Gastrocnemius medialis (tissue), 4 donors: Measurements from ENCODE around the gene COL6A1.

Source experiments
- CTCF ChIP-seq, 5 experiments: fragments of 450-650 bp in 3 of 5; fragments of 200-600 bp in 2 of 5; sonication (generic) in 2 of 5; IDR thresholded peaks in 4 of 5; conservative IDR thresholded peaks in 1 of 5; 1 replicate in 4 of 5; 2 replicates in 1 of 5; pipeline ENCODE4 v1.5.1; 2016 to 2019; ENCODE audit warnings: antibody characterized with exemption in 5 of 5, mild to moderate bottlenecking in 3 of 5, moderate library complexity in 3 of 5
- POLR2A ChIP-seq, 2 donors: fragments of 450-650 bp; IDR thresholded peaks; one replicate each; pipeline ENCODE4 v1.6.1; 2017; ENCODE audit warnings: antibody characterized with exemption in 2 of 2, mild to moderate bottlenecking in 2 of 2, moderate library complexity in 2 of 2

GRCh38 chr21:46029186-46029924 is 47.8 kb downstream of the COL6A1 start:
- TF ChIP-seq POLR2A (IDR thresholded peaks at IDR 0.05) (no peak), CTCF (IDR thresholded peaks at IDR 0.05 in 4 of 5, conservative IDR thresholded peaks at IDR 0.05 in 1 of 5) (no peak)
